HG02610 (cell line): ENCODE data around the gene NAGK.
A peak's percentile ranks its signal among the peaks of the same experiment; 100 is the strongest.
"Not testable (repeated sequence)": the region's sequence is repeated elsewhere in the genome, so short reads cannot be mapped to it uniquely, and the experiment has no call there.

Experiments used
- ATAC-seq: cut with Tn5 transposase; IDR thresholded peaks from one replicate; pipeline ENCODE4 v1.9.1; 2021; ENCODE audit warnings: mild to moderate bottlenecking, moderate library complexity; ENCODE audit not compliant: unreplicated experiment

The NAGK gene

DNA sequence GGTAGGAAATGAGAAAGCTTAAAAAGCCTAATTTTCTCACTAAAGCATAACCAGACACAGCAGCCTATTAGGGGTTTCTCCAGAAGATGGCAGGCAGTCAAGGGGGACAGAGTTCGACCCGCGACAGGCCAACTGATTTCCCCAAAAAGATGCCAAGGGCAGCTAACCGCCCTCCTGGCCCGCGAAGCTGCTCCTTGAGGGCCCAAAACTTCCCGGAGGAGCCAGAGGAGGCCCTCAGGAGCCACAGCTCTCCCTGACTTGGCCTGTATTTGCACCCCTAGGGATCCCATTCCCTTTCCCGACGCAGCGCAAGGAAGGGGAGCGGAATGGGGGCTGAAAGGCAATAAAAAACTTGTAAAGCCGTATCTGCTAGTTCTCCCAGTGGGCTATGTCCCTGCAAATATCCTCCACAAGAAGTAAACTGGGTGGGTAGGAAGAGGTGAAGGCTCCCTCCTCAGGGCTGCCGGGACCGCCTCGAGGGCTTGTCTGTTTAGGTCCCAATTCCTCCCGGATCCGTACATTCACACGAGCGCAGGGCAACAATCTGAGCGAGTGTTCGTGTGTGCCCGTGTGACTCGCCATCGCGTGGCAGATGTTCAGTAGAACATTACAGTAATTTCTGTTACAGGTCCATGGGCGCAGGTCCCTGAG lies 756 bp upstream of the NAGK start:
- peak; percentile 0 for ATAC-seq

GRCh38 chr2:71069376-71069775 lies 928 bp downstream of the NAGK start:
- ATAC-seq: no peak

- peak; percentile 27 for ATAC-seq
These were observed 2.0 kb downstream of the NAGK start for GRCh38 chr2:71070294-71071093.

GRCh38 chr2:71071681-71072398 lies 3.4 kb downstream of the NAGK start:
- ATAC-seq: peak; percentile 56

- no peak for ATAC-seq
These were observed 4.0 kb downstream of the NAGK start for GRCh38 chr2:71072492-71072891.

DNA sequence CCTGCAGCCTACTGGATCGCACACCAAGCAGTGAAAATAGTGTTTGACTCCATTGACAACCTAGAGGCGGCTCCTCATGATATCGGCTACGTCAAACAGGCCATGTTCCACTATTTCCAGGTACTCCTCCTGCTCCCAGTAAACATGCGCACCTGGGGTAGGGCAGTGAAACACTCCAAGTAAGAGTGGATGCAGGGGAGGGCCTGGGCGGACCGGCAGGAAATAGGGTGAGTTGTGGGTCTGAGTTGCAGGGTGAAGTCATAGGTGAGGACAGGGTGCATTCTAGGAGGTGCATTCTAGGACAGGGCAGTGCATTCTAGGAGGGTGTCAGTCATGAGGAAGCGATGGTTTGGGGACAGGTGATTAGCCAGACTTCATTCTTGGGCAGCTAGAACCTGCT lies 5.0 kb downstream of the NAGK start:
- no peak for ATAC-seq

GRCh38 chr2:71074893-71075395 lies 6.5 kb downstream of the NAGK start:
- ATAC-seq: no peak

DNA sequence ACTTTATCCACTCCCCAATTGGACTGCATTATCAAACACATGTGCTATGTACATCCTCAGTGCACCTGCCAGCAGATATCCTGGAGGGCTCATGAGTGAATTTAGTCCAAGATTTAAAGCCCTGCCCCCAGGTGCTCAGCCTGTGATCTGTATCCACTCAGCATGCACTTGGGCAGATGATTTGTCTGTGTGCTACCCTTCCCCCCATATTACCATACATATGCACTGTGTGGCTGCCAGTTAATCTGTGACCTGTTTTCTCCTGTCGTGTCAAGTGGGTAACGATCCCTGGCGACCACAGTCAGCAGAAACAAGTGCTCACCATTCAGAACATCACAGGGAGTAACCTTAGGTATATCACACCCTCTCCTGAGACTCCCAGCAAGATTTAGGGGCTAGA lies 10.2 kb downstream of the NAGK start:
- ATAC-seq: no peak

GRCh38 chr2:71082402-71083252 lies 14.2 kb downstream of the NAGK start:
- peak; percentile 51 for ATAC-seq

DNA sequence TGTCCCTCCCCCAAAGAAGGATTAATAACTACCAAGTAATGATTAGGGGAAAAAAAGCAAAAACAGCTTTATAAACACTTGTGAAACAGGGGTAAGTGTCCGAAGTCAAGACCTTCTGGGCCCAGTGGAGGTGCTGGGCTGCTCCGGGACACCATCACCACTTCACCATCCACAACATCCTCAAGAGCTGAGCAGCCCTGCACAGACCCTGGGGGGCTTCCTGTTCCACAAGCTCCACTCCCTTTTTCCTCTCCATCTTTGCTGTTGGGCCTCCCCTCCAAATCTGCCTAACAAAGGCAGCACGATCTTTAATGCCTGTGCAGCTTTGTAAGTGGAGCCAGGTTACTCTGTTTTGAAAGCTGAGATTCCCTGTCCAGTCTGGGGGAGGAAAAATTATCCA lies 14.8 kb downstream of the NAGK start:
- not testable (repeated sequence) for ATAC-seq

- not testable (repeated sequence) for ATAC-seq
These were observed 15.4 kb downstream of the NAGK start for GRCh38 chr2:71083752-71084312.

GRCh38 chr2:71085325-71086003 lies 17.0 kb downstream of the NAGK start:
- not testable (repeated sequence) for ATAC-seq

DNA sequence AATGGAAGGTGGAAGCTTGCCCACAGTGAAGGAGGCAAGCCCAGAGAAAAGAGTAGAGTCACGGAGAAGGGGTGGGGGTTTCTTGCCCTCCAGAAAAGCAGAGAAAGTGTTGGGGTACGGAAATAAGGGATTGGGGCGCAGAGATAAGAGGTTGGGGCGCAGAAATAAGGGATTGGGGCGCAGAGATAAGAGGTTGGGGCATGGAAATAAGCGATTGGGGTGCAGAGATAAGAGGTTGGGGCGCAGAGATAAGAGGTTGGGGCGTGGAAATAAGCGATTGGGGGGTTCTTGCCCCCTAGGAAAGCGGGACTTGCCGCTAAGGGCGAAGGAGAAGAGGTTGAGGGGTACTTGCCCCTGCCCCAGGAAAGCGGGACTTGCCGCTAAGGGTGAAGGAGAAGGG lies 21.0 kb downstream of the NAGK start:
- not testable (repeated sequence) for ATAC-seq

GRCh38 chr2:71091808-71092207 lies 23.4 kb downstream of the NAGK start:
- not testable (repeated sequence) for ATAC-seq

GRCh38 chr2:71092491-71093260 lies 24.2 kb downstream of the NAGK start:
- not testable (repeated sequence) for ATAC-seq

GRCh38 chr2:71100195-71100964 lies 31.9 kb downstream of the NAGK start:
- no peak for ATAC-seq

- ATAC-seq: no peak
These were observed 33.2 kb downstream of the NAGK start for GRCh38 chr2:71101656-71102055.

DNA sequence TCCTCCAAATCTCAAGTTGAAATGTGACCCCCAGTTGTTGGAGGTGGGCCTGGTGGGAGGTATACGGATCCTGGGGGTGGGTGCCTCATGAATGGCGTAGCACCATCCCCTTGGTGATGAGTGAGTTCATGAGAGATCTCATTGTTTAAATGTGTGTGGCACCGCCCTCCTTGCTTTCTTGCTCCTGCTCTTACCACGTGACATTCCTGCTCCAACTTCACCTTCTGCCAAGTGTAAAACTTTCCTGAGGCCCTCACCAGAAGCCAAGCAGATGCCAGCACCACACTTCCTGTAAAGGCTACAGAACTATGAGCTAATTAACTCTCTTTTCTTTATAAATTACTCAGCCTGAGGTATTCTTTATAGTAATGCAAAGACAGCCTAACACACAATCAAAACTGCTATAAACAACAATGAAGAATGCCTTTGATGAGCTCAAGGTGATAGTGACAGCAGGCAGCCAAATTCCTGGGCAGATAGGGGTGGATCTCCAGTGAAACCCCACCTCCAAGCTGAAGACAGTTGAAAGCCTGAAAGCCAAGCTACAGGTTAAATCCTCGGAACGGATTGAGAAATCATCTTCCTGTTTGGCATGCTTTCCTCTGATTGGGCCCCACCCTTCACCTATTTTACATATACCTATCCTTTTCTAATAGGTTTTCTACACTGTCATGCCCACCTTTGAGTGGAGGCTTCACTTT lies 34.7 kb downstream of the NAGK start:
- ATAC-seq: no peak
